Measurements from ENCODE around the gene MMP17. TPM values are rescaled to one million over a fixed set of nuclear protein-coding genes. Genes with fewer than 3 reads are reported as not detected.

Gene MMP17
- total RNA-seq, 4 donors from 2014 or later, result 0.38 to 10.1 (median 4.1) TPM

DNA sequence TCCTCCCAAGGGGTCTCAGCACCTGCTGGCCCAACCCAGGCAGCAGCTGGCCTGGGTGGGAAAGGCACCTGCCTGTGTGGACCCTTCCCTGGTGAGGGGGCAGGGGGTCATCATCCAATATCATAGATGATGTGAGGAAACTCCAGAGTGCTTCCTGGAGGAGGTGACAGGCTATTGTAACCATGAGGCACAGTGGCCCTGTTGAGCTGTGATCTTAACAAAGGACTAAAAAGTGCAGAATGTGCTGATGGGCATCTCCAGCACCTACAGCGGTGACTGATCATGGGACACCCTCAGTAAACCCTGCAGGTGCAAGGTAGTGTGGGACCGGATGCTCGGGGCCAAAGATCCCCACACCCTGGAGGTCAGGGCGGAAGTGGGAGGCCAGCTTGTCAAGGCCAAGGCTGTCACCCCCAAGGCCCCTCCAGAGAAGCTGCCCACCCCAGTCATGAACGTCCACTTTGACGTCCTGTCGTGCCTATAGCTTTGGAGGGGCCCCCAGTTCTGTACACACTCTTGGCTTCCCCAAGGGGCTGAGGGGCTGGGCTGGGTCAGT is 7.5 kb downstream of the MMP17 start:
- H3K27me3 ChIP-seq, result peaks cover 1% of the 10 kb centered on the region
- H3K36me3 ChIP-seq, result no peaks in the 10 kb centered on the region
- DNase-seq, result no peak
- intact Hi-C loops (cut with DNase I), result no loop called here
- WGBS, 2 donors, result 72 to 76% methylated on average over 3 to 4 of the region's 7 CpGs
- no peaks in the 10 kb centered on the region for H3K9me3 ChIP-seq
- no peak overlapping the region for H3K4me3 ChIP-seq (replicated peaks in 1 of 3)
- H3K27ac ChIP-seq, result no peak overlapping the region
- peaks cover 4 to 7% of the 10 kb centered on the region in 2 donors for H3K4me1 ChIP-seq
- TF ChIP-seq POLR2A (IDR thresholded peaks at IDR 0.05), result no peak
- TF ChIP-seq, protein P1, sequence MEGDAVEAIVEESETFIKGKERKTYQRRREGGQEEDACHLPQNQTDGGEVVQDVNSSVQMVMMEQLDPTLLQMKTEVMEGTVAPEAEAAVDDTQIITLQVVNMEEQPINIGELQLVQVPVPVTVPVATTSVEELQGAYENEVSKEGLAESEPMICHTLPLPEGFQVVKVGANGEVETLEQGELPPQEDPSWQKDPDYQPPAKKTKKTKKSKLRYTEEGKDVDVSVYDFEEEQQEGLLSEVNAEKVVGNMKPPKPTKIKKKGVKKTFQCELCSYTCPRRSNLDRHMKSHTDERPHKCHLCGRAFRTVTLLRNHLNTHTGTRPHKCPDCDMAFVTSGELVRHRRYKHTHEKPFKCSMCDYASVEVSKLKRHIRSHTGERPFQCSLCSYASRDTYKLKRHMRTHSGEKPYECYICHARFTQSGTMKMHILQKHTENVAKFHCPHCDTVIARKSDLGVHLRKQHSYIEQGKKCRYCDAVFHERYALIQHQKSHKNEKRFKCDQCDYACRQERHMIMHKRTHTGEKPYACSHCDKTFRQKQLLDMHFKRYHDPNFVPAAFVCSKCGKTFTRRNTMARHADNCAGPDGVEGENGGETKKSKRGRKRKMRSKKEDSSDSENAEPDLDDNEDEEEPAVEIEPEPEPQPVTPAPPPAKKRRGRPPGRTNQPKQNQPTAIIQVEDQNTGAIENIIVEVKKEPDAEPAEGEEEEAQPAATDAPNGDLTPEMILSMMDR (IDR thresholded peaks at IDR 0.05), result no peak

DNA sequence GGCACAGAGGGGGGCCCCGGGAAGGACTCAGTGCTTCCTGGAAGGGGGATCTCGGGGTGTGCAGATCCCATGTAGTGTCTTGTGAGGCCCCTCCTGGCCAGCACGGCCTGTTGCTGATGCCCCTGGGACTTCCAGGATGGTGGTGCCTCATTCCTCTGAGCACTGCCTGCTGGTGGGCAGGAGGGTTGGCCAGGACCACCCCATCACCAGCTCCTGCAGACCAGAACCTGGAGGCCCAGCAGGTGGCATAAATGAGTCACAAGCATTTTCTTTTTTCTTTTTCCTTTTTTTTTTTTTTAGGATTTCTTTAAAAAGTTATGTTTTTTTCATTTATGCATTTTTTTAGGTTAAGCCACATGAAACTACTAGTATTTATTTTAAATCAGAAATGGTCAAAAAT is 8.0 kb downstream of the MMP17 start:
- no peaks in the 10 kb centered on the region for H3K27me3 ChIP-seq
- intact Hi-C loops (cut with DNase I), result no loop called here
- 46 to 62% methylated on average over 3 of the region's 3 CpGs for WGBS, 2 donors

DNA sequence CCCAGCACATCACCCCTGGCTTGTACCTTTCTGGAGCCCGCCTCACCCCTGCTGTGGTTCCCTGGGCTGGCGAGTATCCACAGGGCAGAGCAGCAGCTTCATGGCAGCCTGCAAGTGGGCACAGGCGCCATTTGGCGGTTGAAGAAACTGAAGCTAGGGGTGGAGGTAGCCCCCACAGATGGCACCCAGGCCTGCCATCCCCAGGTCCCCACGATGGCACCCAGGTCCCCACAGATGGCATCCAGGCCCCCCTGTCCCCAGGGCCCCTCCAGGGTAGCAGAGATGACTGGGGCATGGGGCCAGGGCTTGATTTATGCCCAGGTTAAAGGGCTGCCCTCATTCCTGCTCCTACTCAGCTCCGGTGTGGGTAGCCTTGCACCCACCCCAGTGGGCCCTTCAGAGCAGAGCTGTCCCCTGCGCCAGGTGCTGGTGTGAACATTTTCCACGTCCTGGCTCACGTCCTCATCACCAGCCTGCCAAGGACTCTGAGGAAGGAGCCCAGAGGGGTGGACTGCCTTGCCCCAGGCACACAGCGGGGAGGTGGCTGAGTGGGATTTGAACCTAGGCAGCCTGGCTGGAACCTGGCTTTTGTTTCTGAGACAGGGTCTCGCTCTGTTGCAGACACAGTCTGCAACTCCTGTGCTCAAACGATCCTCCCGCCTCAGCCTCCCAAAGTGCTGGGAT is 8.7 kb downstream of the MMP17 start:
- H3K4me3 ChIP-seq (replicated peaks in 1 of 3), result no peak overlapping the region
- 82 to 89% methylated on average over 11 to 12 of the region's 13 CpGs for WGBS, 2 donors
- intact Hi-C loops (cut with DNase I), result no loop called here
- no peaks in the 10 kb centered on the region for H3K9me3 ChIP-seq
- no peaks in the 10 kb centered on the region for H3K27me3 ChIP-seq
- no peak for TF ChIP-seq POLR2A (IDR thresholded peaks at IDR 0.05)
- TF ChIP-seq, protein P1 (IDR thresholded peaks at IDR 0.05), result no peak
- no peaks in the 10 kb centered on the region for H3K36me3 ChIP-seq
- no peak overlapping the region for H3K27ac ChIP-seq
- no peaks in the 10 kb centered on the region for H3K4me1 ChIP-seq
- no peak for DNase-seq

More for the DNA sequence above, 8.0 kb downstream of the MMP17 start:
- Histone ChIP-seq H3K4me3 (replicated peaks in 1 of 3) (no peak overlapping the region), H3K9me3 (no peaks in the 10 kb centered on the region), H3K4me1 (peaks cover 0 to 2% of the 10 kb centered on the region in 2 donors), H3K36me3 (no peaks in the 10 kb centered on the region), H3K27ac (no peak overlapping the region)
- TF ChIP-seq POLR2A (IDR thresholded peaks at IDR 0.05), result no peak
- TF ChIP-seq, protein P1 (IDR thresholded peaks at IDR 0.05), result peak in 1 of 6 experiments; percentile 18
- no peak for DNase-seq

DNA sequence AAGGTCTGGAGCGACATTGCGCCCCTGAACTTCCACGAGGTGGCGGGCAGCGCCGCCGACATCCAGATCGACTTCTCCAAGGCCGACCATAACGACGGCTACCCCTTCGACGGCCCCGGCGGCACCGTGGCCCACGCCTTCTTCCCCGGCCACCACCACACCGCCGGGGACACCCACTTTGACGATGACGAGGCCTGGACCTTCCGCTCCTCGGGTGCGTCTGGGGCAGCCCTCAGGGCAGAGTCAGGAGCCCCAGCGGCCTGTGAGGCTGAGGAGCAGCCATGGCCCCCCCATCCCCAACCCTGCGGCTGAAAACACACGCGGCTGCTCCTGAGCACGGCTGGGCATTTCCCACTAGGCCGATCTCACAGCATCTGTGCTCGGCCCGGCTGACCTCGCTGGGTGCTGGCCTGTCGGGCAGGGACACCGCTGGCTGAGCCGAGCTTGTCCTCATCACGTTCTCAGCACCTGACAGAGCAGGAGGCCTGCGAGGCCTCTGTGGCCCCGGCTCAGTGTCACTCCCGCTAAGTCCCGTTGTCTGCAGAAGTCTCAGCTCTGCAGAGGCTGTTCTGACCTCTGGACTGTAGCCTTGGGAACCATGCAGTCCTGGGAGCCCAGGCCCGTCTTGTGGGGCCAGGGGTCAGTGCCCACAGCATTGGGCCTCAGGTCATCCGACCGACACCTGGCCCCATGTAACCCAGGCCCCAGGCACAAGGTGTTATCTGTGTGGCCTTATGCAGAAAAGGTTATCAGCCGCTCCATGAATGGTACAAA is 12.6 kb downstream of the MMP17 start:
- TF ChIP-seq, protein P1 (IDR thresholded peaks at IDR 0.05), result no peak
- no peak for TF ChIP-seq POLR2A (IDR thresholded peaks at IDR 0.05)
- Histone ChIP-seq H3K9me3 (no peaks in the 10 kb centered on the region), H3K36me3 (no peaks in the 10 kb centered on the region), H3K4me3 (replicated peaks in 1 of 3) (no peak overlapping the region), H3K27ac (no peak overlapping the region), H3K27me3 (no peaks in the 10 kb centered on the region), H3K4me1 (no peaks in the 10 kb centered on the region)
- DNase-seq, result no peak
- intact Hi-C loops (cut with DNase I), result no loop called here
- 92% methylated on average over 22 to 25 of the region's 46 CpGs for WGBS, 2 donors

DNA sequence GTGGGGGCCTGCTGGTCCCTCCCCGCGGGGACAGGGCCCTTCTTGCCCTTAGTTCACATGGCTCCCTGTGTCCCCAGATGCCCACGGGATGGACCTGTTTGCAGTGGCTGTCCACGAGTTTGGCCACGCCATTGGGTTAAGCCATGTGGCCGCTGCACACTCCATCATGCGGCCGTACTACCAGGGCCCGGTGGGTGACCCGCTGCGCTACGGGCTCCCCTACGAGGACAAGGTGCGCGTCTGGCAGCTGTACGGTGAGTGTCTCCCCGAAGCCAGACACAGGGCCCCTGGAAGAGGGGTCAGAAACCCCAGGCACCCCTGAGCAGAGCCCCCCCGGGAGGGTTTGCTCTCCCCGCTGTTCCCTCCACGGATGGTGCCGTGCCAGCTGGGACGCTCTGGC is 13.4 kb downstream of the MMP17 start:
- no peaks in the 10 kb centered on the region for H3K27me3 ChIP-seq
- intact Hi-C loops (cut with DNase I), result no loop called here
- no peaks in the 10 kb centered on the region for H3K9me3 ChIP-seq
- H3K27ac ChIP-seq, result no peak overlapping the region
- H3K4me3 ChIP-seq (replicated peaks in 1 of 3), result no peak overlapping the region
- TF ChIP-seq, protein P1 (IDR thresholded peaks at IDR 0.05), result no peak
- no peak for TF ChIP-seq POLR2A (IDR thresholded peaks at IDR 0.05)
- H3K36me3 ChIP-seq, result no peaks in the 10 kb centered on the region
- WGBS, 2 donors, result 93 to 100% methylated on average over 2 to 3 of the region's 22 CpGs
- no peak for DNase-seq
- H3K4me1 ChIP-seq, result no peaks in the 10 kb centered on the region

Data from thyroid gland (tissue), 4 donors.